SK-N-MC (cell line): ENCODE results near the gene MBD5.

Experiments
- DNase-seq: peaks from one replicate; pipeline ENCODE4 v3.0.0-alpha.2; 2011; ENCODE audit warnings: low read depth, low spot score
- H3K27ac ChIP-seq: fragments of 200-600 bp; sonication (generic); 2 replicates; pipeline ENCODE4 v1.5.1; 2016; ENCODE audit warnings: mixed run types
- H3K36me3 ChIP-seq: fragments of 200-600 bp; sonication (generic); 2 replicates; pipeline ENCODE4 v1.6.1; 2017; ENCODE audit warnings: antibody characterized with exemption, low read length, mixed read lengths; ENCODE audit not compliant: insufficient read depth
- H3K4me3 ChIP-seq: fragments of 200-600 bp; sonication (generic); 2 replicates; pipeline ENCODE4 v1.5.1; 2016
- H3K9ac ChIP-seq: fragments of 200-600 bp; sonication (generic); 2 replicates; pipeline ENCODE4 v1.8.0; 2017; ENCODE audit warnings: mixed run types, mixed read lengths; ENCODE audit not compliant: insufficient read length
- H3K9me3 ChIP-seq: fragments of 200-600 bp; sonication (generic); 2 replicates; pipeline ENCODE4 v1.6.1; 2017; ENCODE audit warnings: low read depth, mild to moderate bottlenecking, antibody characterized with exemption, low read length, moderate library complexity, mixed read lengths
- EZH2 ChIP-seq: fragments of 200-600 bp; sonication (generic); IDR thresholded peaks from one replicate; pipeline ENCODE4 v1.6.1; 2017; ENCODE audit warnings: antibody characterized with exemption
- FOXP2 ChIP-seq: optimal IDR thresholded peaks from 2 replicates; pipeline ENCODE3; 2011; ENCODE audit warnings: mild to moderate bottlenecking, moderate library complexity; ENCODE audit not compliant: insufficient read depth; ENCODE audit errors: extremely low read length, control extremely low read depth
- POLR2AphosphoS5 ChIP-seq: IDR thresholded peaks from 2 replicates; pipeline ENCODE4 v1.6.1; 2012; ENCODE audit warnings: mild to moderate bottlenecking, low read depth, low read length, borderline replicate concordance

The MBD5 gene

DNA sequence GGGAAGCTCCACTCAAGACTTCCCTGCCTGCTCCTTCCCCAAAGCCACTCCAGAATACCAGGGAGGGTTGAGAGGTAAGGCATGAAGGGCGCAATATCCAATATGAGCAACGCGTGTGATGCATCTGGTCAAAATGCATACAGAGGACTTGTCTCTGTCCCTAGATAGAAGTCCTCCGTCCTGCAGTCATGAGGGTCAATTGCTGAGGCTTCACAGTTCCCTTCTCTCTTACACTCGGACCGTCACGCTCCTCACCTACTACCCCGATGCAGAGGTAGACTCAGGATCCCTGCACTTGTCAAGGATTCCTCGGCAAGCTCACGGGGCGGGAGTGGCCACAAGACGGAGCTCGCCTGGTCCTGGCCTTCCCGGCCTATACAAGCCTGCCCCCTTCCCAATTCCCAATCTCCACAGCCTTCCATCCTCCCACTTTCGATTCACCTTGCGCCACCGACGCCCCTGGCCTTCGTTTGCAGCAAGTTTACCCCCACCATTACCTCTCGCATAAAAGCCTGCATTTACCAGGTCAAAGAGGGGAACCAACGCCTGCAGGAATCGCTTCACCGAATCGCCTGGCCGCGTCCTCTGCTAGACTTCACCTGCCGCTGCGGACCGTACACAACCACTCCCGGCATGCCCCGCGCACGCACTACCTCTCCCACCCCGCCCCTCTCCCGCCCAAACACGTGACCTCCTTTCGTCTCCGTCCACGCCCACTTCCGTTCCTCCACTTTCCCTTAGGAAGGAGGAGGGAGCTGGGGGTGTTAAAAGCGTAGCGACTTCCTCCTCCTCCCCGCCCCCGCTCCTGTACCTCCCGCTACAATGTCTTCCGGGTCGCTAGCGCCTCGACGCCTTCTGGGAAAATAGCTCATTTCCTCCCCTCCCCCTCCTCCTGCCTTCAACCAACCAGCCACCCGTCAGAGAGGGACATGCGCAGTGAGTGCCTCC, 506 bp upstream of the MBD5 start, which contains the start of gene ORC4:
ORC4 (minus strand) TSS at position 627 of the 948 bp plus-strand sequence. CDS start 44,779 bp downstream, outside the sequence.
- peak; percentile 95 for DNase-seq
- no peaks in the 10 kb centered on the region for H3K9me3 ChIP-seq
- peak within 1 kb of the TSS; percentile 73; the same call in 1 of the 2 replicates for H3K27ac ChIP-seq
- TF ChIP-seq POLR2AphosphoS5 (peak; percentile 80), FOXP2 (peak; percentile 72), EZH2 (no peak)
- H3K36me3 ChIP-seq: peaks cover 25% of the 10 kb centered on the region
- peak within 1 kb of the TSS; percentile 88 for H3K9ac ChIP-seq
- peak within 1 kb of the TSS; percentile 99 for H3K4me3 ChIP-seq

DNA sequence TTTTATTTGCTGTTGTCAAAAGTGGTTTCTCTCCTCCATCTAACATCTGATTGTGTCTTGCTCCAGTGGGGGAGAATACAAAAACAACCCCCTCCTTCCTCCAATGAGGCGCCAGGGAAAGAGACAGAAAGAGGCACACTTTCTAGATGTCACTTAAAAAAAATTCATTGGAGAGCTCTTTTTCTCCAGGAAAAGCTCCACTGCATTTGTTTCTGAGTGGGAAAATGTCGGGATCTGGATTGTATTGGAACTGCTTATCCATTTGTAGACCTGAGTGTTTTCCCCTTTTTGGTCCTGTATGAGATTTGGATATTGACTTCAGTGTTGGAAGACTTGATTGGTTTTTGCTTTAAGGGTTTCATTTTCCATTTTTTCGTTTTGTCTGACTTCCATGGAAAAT, 995 bp downstream of the MBD5 start:
- peak overlapping the region; percentile 83 for H3K9ac ChIP-seq
- DNase-seq: no peak
- TF ChIP-seq POLR2AphosphoS5: no peak
- TF ChIP-seq EZH2: no peak
- TF ChIP-seq FOXP2: no peak

DNA sequence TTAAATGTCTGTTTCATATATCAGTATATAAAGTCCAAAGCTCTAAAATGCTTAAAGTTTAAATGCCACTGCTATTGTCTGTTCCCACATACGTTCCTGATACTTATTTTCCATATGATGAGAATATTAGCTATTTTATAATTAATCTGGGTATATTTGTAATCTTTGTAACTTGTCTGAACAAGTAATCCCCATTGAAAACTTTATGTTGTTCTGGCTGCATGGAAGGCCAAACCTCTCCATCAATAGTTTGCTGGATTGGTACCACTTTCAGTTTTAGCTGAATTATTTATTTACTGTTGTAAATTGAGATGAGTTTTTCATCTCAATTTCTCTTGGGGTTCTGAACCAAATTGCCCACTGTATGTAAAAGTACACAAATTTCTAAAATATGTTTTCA, 1.5 kb downstream of the MBD5 start:
- Histone ChIP-seq H3K4me3 (peak overlapping the region; percentile 99), H3K9ac (peak overlapping the region; percentile 83), H3K36me3 (peaks cover 10% of the 10 kb centered on the region), H3K9me3 (no peaks in the 10 kb centered on the region), H3K27ac (0 out of 2 replicates have a peak overlapping the region, but pooled peaks have one; percentile 26)
- no peak for DNase-seq
- TF ChIP-seq FOXP2 (no peak), EZH2 (no peak), POLR2AphosphoS5 (no peak)

More for the DNA sequence above, 995 bp downstream of the MBD5 start:
- Histone ChIP-seq H3K9me3 (no peaks in the 10 kb centered on the region), H3K36me3 (peaks cover 11% of the 10 kb centered on the region), H3K27ac (0 out of 2 replicates have a peak overlapping the region, but pooled peaks have one; percentile 26), H3K4me3 (peak overlapping the region; percentile 99)

DNA sequence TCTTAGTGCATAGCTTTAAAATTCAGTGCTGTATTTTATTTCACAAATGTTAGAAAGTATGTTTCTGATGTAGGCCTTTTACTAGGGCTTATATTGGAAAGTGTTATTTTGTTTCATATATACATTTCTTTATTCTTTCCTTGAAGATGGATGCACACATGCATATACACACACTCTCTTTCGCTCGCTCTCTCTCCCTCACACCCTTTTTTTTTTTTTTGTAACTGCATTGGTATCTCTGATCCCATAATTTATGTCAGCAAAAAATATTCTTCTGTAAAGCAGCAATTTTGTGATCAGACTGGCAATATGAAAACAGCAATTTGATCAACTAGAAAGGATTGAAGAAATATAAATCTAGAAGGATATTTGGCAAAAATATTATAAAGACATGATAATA, 2.0 kb downstream of the MBD5 start:
- TF ChIP-seq POLR2AphosphoS5 (no peak), FOXP2 (no peak), EZH2 (no peak)
- no peak for DNase-seq
- Histone ChIP-seq H3K9ac (peak overlapping the region; percentile 83), H3K4me3 (peak overlapping the region; percentile 99), H3K27ac (no peak overlapping the region), H3K36me3 (peaks cover 10% of the 10 kb centered on the region), H3K9me3 (no peaks in the 10 kb centered on the region)

DNA sequence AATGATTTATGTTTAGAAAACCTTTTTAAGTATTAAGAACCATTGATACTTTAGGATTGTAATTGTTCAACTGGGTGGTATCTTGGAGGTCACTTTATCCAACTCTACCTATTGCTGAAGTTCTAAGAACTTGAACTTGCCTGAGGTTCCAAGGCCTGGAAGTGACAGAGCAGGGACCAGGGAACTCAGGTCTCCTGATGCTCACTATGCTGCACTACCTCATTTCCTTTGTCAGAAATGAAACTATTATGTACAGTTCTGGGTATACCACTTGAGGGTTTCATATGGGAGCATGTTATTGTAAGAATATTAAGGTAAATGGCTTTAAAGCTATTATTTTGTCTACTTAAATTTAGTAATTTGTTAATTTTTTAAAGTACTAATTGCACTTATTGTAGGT, 3.0 kb downstream of the MBD5 start:
- TF ChIP-seq EZH2 (no peak), POLR2AphosphoS5 (no peak), FOXP2 (no peak)
- H3K4me3 ChIP-seq: peak overlapping the region; percentile 99
- no peak for DNase-seq
- no peak overlapping the region for H3K27ac ChIP-seq
- peak overlapping the region; percentile 83 for H3K9ac ChIP-seq
- H3K9me3 ChIP-seq: no peaks in the 10 kb centered on the region
- peaks cover 10% of the 10 kb centered on the region for H3K36me3 ChIP-seq

DNA sequence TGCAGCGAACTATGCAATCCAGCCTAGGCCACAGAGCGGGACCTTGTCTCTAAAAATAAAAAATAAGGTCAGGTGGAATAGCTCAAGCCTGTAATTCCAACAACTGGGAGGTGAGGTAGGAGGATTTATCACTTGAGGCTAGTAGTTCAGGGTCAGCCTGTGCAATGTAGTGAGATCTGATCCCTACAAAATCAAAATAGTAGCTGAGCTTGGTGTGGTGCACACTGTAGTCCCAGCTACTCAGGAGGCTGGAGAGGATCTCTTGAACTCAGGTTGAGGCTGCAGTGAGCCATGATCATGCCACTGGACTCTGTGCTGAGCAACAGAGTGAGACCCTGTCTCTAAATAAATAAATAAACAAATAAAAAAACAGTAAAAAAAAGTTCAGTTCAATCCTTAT, 5.7 kb downstream of the MBD5 start:
- H3K9ac ChIP-seq: no peak overlapping the region
- peaks cover 10% of the 10 kb centered on the region for H3K36me3 ChIP-seq
- no peak for DNase-seq
- H3K4me3 ChIP-seq: no peak overlapping the region
- H3K27ac ChIP-seq: no peak overlapping the region
- H3K9me3 ChIP-seq: no peaks in the 10 kb centered on the region
- no peak for TF ChIP-seq FOXP2
- no peak for TF ChIP-seq EZH2
- TF ChIP-seq POLR2AphosphoS5: no peak

DNA sequence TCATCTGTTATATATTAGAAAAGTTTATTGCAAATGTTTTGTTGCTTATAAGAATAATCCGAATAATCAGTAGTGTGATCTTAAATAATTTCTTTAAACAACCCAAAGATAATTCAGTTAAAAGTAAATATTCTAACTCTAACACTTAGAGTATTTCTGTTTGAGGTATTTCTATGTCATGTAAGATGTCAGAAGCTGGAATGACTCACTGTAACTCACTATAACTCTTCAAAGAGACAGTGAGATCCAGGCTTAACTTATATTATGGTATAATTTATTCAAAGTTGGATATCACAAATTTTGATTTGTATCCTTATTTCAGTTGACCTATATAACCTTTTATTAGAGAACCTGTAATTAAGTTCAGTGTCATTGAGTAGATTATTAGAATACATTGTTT, 6.9 kb downstream of the MBD5 start:
- Histone ChIP-seq H3K27ac (no peak overlapping the region), H3K36me3 (peaks cover 10% of the 10 kb centered on the region), H3K4me3 (no peak overlapping the region), H3K9me3 (no peaks in the 10 kb centered on the region), H3K9ac (no peak overlapping the region)
- no peak for TF ChIP-seq FOXP2
- TF ChIP-seq POLR2AphosphoS5: no peak
- no peak for TF ChIP-seq EZH2
- no peak for DNase-seq

DNA sequence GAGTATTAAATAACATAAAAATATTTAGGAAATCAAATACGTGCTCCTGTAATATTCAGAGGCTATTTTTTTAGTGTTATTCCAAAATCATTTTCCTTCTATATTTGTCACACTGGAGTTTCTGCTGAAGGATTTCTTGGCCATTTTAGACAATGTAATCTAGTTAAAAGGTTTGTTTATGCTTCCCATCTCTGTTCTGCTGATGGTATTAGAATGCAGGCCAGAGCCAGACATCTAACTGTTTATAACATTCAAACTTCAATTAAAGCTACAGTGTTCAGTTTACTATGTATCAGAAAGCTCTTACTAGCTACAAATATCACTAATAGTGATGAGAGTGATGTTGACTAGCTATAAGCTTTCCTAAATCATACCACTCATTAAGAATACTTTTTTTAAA, 7.9 kb downstream of the MBD5 start:
- TF ChIP-seq POLR2AphosphoS5 (no peak), FOXP2 (no peak), EZH2 (no peak)
- no peak for DNase-seq
- no peak overlapping the region for H3K4me3 ChIP-seq
- H3K36me3 ChIP-seq: peaks cover 10% of the 10 kb centered on the region
- H3K9me3 ChIP-seq: no peaks in the 10 kb centered on the region
- H3K27ac ChIP-seq: no peak overlapping the region
- no peak overlapping the region for H3K9ac ChIP-seq
